ENCODE data around the gene TFAP2E. TPM values are rescaled to one million over a fixed set of nuclear protein-coding genes. Genes with fewer than 3 reads are reported as not detected.

TFAP2E gene
- total and polyA plus RNA-seq, 7 donors, result 0.04 to 0.12 (median 0.06) TPM; not detected in 4

DNA sequence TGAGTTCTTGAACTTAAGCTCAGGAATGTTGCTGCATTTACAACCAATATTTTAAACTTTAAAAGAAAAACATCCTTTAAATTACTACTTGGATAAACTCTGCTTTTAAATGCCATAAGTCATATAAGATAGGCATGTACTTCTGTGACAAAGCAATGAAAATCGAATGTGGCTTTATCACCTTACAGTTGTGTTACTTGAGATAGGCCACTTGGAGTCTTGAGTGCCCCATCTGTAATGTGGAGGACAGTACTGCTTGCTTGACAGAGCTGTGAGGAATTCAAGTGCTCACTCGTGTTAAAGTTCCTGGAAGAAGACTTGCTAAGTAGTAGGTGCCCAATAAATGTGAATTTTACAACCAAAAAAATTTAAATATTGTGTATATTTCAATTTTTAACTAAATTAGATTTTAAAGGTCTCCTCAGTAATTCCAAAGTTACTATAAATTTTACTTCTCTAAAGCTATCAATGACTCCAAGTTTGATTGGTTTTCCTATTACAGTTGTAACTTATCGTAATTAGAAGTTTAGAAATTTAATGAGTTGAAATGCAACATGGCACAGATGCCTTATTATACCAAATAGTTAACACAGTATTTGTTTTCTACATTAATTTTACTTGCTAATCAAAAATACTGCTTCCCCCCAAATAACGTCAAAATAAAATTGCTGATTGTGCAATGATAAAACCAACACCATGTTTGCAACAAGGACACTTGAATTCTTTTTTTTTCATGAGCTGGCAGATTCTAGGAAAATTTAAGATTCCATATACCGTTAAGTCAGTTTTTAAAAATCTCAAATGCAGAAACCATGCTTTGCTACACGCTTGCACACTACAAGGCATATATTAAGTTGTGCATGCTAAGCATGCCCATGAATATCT lies 46.4 kb downstream of the TFAP2E start:
- Histone ChIP-seq H3K4me1 (peaks cover 8% of the 10 kb centered on the region), H3K9me3 (no peaks in the 10 kb centered on the region), H3K36me3 (ENCODE audit: insufficient read depth in 1 of 2, low read depth in 1 of 2) (peaks cover 0 to 86% of the 10 kb centered on the region in 2 donors), H3K4me3 (no peak overlapping the region), H3K27ac (no peak overlapping the region), H3K27me3 (ENCODE audit: insufficient read depth in 3 of 3, low read length in 2 of 3) (no peaks in the 10 kb centered on the region)
- TF ChIP-seq, protein P1, sequence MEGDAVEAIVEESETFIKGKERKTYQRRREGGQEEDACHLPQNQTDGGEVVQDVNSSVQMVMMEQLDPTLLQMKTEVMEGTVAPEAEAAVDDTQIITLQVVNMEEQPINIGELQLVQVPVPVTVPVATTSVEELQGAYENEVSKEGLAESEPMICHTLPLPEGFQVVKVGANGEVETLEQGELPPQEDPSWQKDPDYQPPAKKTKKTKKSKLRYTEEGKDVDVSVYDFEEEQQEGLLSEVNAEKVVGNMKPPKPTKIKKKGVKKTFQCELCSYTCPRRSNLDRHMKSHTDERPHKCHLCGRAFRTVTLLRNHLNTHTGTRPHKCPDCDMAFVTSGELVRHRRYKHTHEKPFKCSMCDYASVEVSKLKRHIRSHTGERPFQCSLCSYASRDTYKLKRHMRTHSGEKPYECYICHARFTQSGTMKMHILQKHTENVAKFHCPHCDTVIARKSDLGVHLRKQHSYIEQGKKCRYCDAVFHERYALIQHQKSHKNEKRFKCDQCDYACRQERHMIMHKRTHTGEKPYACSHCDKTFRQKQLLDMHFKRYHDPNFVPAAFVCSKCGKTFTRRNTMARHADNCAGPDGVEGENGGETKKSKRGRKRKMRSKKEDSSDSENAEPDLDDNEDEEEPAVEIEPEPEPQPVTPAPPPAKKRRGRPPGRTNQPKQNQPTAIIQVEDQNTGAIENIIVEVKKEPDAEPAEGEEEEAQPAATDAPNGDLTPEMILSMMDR (IDR thresholded peaks at IDR 0.05), result no peak
- intact Hi-C loops (cut with DNase I), result no loop called here
- WGBS, 3 donors, result 77 to 86% (median 77%) methylated on average over 6 of the region's 6 CpGs
- ATAC-seq (no peak), DNase-seq (no peak)

DNA sequence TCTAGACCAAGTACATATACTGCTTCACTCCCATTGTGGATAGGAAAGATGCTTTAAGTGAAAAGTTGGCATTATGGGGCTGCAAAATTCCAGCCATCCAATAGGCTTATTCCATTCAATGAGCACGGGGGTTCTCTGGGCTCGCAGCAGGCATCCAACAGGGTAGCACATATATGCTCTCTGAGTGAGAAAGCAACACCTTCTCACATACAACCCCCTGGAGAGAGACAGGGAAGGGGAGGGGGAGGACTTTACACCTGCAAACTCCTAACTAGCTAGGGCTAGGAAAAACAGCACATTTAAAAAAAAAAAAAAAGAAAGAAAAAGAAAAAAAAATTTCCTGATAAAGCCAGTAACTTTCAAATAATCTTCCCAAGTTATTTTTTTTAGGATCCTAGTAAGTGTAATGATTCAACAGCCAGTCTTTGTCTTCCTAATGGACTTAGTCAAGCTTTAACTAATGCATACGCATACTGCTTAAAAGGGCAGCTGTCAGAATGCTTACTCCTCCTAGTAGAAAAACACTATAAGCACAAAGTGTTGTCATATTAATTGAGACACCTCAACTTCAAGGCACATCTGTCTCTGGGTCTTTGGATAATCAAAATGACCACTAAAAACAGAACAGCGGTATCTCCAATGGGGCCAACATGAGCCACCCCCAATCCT lies 49.5 kb downstream of the TFAP2E start:
- TF ChIP-seq, protein P1 (IDR thresholded peaks at IDR 0.05), result no peak
- intact Hi-C loops (cut with DNase I), result no loop called here
- WGBS, 3 donors, result 83 to 90% (median 85%) methylated on average over 4 of the region's 4 CpGs
- DNase-seq (no peak), ATAC-seq (no peak)
- no peaks in the 10 kb centered on the region for H3K27me3 ChIP-seq (ENCODE audit: insufficient read depth in 3 of 3, low read length in 2 of 3)
- H3K4me1 ChIP-seq, result peaks cover 8% of the 10 kb centered on the region
- H3K4me3 ChIP-seq, result no peak overlapping the region
- H3K36me3 ChIP-seq (ENCODE audit: insufficient read depth in 1 of 2, low read depth in 1 of 2), result peaks cover 0 to 80% of the 10 kb centered on the region in 2 donors
- no peaks in the 10 kb centered on the region for H3K9me3 ChIP-seq
- H3K27ac ChIP-seq, result no peak overlapping the region

GRCh38 chr1:35623832-35624231 lies 50.7 kb downstream of the TFAP2E start:
- Histone ChIP-seq H3K4me1 (peaks cover 10% of the 10 kb centered on the region), H3K9me3 (no peaks in the 10 kb centered on the region), H3K27me3 (ENCODE audit: insufficient read depth in 3 of 3, low read length in 2 of 3) (no peaks in the 10 kb centered on the region), H3K4me3 (no peak overlapping the region), H3K27ac (no peak overlapping the region), H3K36me3 (ENCODE audit: insufficient read depth in 1 of 2, low read depth in 1 of 2) (peaks cover 0 to 78% of the 10 kb centered on the region in 2 donors)
- intact Hi-C loops (cut with DNase I), result no loop called here
- ATAC-seq (no peak), DNase-seq (no peak)
- TF ChIP-seq, protein P1 (IDR thresholded peaks at IDR 0.05), result no peak

GRCh38 chr1:35629051-35629450 lies 55.9 kb downstream of the TFAP2E start:
- 81 to 85% (median 85%) methylated on average over 2 of the region's 2 CpGs for WGBS, 3 donors
- DNase-seq (no peak), ATAC-seq (no peak)
- Histone ChIP-seq H3K36me3 (ENCODE audit: insufficient read depth in 1 of 2, low read depth in 1 of 2) (peaks cover 8 to 90% of the 10 kb centered on the region in 2 donors), H3K27ac (no peak overlapping the region), H3K27me3 (ENCODE audit: insufficient read depth in 3 of 3, low read length in 2 of 3) (no peaks in the 10 kb centered on the region), H3K4me1 (peaks cover 5% of the 10 kb centered on the region), H3K9me3 (no peaks in the 10 kb centered on the region), H3K4me3 (no peak overlapping the region)
- TF ChIP-seq, protein P1 (IDR thresholded peaks at IDR 0.05), result no peak
- intact Hi-C loops (cut with DNase I), result no loop called here
